SIG-M5 (cell line): Measurements from ENCODE around the gene FRMPD1.

Experiments used
- DNase-seq: peaks from one replicate; lab custom pipeline; 2025; lab: John Stamatoyannopoulos, UW

The FRMPD1 gene

GRCh38 chr9:37784616-37785483 is 134.1 kb downstream of the FRMPD1 start, which contains the start of gene EXOSC3:
EXOSC3 (minus strand) TSS chr9:37785064; CDS start chr9:37785044, 20 bp downstream.
- DNase-seq, result peak; percentile 46

- DNase-seq, result no peak
Measured at GRCh38 chr9:37787059-37787458, 136.3 kb downstream of the FRMPD1 start.

GRCh38 chr9:37788332-37788731 is 137.6 kb downstream of the FRMPD1 start:
- no peak for DNase-seq

DNA sequence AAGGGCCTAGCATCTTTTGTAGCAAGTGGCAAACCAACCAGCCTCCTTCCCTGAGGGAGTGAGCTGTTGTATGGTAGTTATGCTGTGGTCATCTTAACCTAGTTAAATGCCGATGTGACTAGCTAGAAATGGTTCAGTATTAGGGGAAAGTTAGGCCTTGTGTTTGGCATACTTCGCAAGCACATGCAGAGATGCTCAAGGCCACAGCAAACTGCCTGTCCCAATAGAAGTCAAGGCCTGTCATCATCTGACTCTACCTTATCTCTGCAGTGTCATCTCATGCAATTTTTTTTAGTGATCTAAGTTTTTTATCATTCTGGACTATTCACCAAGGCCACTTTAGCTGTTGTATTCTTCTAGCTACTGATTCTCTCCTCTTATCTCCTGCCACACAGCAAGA is 139.3 kb downstream of the FRMPD1 start:
- DNase-seq, result no peak

DNA sequence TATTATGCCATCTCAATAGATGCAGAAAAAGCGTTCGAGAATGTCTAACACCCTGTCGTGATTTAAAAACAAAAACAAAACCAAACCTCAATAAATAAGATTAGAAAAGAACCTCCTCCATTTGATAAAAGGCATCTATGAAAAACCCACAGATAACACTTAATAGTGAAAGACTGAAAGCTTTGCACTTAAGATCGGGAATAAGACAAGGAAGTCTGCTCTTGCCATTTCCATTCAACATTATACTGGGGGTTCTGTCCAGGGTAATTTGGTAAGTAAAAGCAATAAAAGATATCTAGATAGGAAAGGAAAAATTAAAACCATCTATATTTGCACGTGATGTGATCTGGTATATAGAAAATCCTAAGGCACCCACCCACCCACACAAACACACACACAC is 141.4 kb downstream of the FRMPD1 start:
- DNase-seq, result no peak

DNA sequence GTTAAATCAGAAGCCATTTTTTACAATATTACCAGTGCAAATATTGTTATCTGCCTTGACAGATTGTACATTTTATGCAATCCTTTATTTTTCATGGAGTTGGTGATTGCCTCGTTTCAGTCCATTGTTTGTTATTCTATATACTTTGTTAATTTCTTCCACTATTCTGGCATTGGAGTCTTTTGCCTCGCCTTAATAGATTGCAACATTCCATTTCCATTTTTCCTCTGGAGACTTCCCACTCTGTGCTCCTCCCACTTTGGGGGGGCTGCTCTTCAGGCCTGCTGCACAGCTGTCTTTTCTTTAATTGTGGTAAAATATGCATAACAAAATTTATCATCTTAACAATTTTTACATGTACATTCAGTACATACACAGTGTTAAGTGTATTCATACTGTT is 145.5 kb downstream of the FRMPD1 start:
- DNase-seq, result no peak
